ENCODE results near the gene COQ9. TPM values are rescaled to one million over a fixed set of nuclear protein-coding genes. Genes with fewer than 3 reads are reported as not detected.

Gene COQ9
- total RNA-seq, 4 donors from 2014 or later: 11.5 to 39.1 (median 23.6) TPM

DNA sequence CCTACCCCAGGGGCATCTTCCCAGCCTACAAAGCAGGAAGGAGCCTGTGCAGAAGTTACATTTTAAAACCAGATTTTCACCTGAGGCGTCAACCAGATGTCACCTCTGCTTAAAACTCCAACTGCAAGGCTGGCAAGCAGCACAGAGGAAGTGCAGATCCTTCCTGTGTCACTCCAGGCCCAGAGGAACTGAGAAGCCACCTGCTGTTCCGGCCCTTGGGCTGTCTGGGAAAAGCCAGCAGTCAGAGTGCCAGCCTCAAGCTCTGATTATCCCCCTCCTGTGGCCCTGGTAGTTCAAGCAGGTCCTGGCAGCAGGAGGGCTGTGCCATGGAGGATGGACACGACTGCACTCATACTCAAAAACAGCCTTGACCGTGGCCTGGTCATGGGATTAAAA is 25.4 kb downstream of the COQ9 start:
- H3K36me3 ChIP-seq: no peaks in the 10 kb centered on the region
- DNase-seq: no peak
- H3K27me3 ChIP-seq: no peaks in the 10 kb centered on the region
- no peaks in the 10 kb centered on the region for H3K9me3 ChIP-seq
- TF ChIP-seq POLR2A (IDR thresholded peaks at IDR 0.05): no peak
- TF ChIP-seq, protein P1, sequence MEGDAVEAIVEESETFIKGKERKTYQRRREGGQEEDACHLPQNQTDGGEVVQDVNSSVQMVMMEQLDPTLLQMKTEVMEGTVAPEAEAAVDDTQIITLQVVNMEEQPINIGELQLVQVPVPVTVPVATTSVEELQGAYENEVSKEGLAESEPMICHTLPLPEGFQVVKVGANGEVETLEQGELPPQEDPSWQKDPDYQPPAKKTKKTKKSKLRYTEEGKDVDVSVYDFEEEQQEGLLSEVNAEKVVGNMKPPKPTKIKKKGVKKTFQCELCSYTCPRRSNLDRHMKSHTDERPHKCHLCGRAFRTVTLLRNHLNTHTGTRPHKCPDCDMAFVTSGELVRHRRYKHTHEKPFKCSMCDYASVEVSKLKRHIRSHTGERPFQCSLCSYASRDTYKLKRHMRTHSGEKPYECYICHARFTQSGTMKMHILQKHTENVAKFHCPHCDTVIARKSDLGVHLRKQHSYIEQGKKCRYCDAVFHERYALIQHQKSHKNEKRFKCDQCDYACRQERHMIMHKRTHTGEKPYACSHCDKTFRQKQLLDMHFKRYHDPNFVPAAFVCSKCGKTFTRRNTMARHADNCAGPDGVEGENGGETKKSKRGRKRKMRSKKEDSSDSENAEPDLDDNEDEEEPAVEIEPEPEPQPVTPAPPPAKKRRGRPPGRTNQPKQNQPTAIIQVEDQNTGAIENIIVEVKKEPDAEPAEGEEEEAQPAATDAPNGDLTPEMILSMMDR (IDR thresholded peaks at IDR 0.05): no peak
- intact Hi-C loops (cut with DNase I; ENCODE audit: low total_unique reads): no loop called here
- H3K4me3 ChIP-seq: no peak overlapping the region
- H3K4me1 ChIP-seq: no peaks in the 10 kb centered on the region
- no peak overlapping the region for H3K27ac ChIP-seq

DNA sequence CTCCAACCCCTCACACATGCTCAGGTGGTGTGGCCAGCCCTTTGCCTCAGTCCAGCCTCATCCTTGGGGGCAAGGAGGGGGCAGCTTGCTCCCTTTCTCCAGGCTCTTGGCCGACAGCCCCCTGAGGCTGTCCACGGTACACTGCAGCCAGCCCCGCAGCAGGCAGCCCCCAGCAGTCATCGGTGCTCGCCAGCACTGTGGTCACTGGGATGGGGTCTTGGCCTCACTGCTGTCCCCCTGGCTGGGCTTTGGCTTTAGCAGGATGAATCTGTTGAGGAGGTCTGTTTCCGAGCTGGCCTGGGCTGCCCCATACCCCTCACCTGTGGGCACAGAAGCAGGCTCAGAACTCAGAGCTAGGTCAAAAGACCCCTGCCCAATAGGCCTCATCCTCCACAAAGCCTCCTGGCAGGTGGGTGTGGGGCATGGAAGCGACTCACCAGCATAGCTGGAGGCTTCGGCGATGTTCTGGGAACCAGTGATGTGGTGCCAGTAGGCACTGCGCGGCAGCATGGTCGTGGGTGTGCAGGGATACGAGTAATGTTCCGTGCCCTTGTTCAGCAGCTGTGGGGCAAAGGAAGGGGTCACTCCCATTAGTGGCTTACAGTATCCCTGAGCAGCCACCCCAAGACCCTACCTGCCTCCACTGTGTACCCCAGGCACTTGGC is 26.0 kb downstream of the COQ9 start:
- H3K4me3 ChIP-seq: no peak overlapping the region
- H3K9me3 ChIP-seq: no peaks in the 10 kb centered on the region
- H3K36me3 ChIP-seq: no peaks in the 10 kb centered on the region
- no peaks in the 10 kb centered on the region for H3K27me3 ChIP-seq
- no peak overlapping the region for H3K27ac ChIP-seq
- H3K4me1 ChIP-seq: no peaks in the 10 kb centered on the region
- intact Hi-C loops (cut with DNase I; ENCODE audit: low total_unique reads): no loop called here
- no peak for DNase-seq
- TF ChIP-seq, protein P1 (IDR thresholded peaks at IDR 0.05): no peak
- no peak for TF ChIP-seq POLR2A (IDR thresholded peaks at IDR 0.05)

DNA sequence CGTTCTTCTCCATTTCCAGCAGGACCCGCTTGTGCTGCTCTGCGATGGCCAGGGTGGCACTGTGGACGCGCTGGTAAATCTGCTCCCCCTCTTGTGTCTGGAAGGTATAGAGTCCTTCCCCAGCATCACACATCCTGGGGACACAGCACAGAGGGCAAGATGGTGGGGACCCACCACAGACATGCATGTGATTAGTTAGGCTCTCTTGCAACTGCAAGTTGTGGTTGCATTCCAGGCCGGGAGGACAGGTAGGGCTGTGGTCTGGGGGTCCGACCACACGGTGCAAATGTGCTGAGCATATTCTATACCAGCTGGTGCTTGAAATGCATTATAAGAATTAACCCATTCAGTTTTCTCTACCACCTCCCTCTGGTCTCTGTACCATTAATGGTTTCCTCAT is 26.6 kb downstream of the COQ9 start:
- H3K4me3 ChIP-seq: no peak overlapping the region
- H3K27ac ChIP-seq: no peak overlapping the region
- no peaks in the 10 kb centered on the region for H3K4me1 ChIP-seq
- intact Hi-C loops (cut with DNase I; ENCODE audit: low total_unique reads): no loop called here
- H3K36me3 ChIP-seq: no peaks in the 10 kb centered on the region
- no peaks in the 10 kb centered on the region for H3K27me3 ChIP-seq
- no peaks in the 10 kb centered on the region for H3K9me3 ChIP-seq
- TF ChIP-seq, protein P1 (IDR thresholded peaks at IDR 0.05): no peak
- TF ChIP-seq POLR2A (IDR thresholded peaks at IDR 0.05): no peak
- DNase-seq: no peak

GRCh38 chr16:57474671-57475661 is 27.7 kb downstream of the COQ9 start:
- intact Hi-C loops (cut with DNase I; ENCODE audit: low total_unique reads): no loop called here
- Histone ChIP-seq H3K4me3 (no peak overlapping the region), H3K27me3 (no peaks in the 10 kb centered on the region), H3K4me1 (peaks cover 0 to 2% of the 10 kb centered on the region in 2 donors), H3K27ac (no peak overlapping the region), H3K36me3 (no peaks in the 10 kb centered on the region), H3K9me3 (no peaks in the 10 kb centered on the region)
- no peak for DNase-seq
- TF ChIP-seq, protein P1 (IDR thresholded peaks at IDR 0.05): no peak
- no peak for TF ChIP-seq POLR2A (IDR thresholded peaks at IDR 0.05)
